Glomerular visceral epithelial cell (primary cell): ENCODE data around the gene S1PR2.
"Not testable (repeated sequence)": the region's sequence is repeated elsewhere in the genome, so short reads cannot be mapped to it uniquely, and the experiment has no call there.

Source experiments
- DNase-seq: peaks from one replicate; pipeline ENCODE4 v3.0.0-alpha.2; 2016; ENCODE audit errors: extremely low spot score

S1PR2 gene

DNA sequence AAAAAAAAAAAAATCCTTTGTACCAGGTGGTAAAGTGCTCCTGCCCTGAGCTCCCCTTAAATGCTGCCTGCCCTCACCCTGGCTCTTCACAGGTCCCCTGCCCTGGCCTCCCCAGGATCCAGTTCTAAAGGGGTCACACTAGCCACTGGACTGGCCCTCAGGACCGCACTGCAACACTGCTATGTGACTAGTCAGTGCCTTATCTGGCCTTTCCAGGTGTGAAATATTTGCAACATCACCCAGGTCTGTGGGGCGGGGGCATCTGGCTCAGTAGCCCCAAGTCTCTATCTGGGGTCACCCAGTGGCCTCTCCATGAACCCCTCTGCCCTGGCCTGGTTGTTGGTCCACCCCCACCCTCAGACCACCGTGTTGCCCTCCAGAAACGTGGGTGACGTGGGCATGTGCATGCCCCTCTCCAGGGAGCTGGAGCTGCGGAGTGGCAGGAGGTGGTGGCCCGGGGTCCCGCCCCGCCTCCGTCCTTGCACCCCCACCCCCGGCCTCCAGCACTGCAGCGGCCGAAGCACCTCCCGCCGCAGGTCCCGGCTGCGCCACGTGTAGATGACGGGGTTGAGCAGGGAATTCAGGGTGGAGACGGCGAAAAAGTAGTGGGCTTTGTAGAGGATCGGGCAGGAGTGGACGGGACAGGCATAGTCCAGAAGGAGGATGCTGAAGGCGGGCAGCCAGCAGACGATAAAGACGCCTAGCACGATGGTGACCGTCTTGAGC is 7.5 kb downstream of the S1PR2 start:
- DNase-seq: no peak

DNA sequence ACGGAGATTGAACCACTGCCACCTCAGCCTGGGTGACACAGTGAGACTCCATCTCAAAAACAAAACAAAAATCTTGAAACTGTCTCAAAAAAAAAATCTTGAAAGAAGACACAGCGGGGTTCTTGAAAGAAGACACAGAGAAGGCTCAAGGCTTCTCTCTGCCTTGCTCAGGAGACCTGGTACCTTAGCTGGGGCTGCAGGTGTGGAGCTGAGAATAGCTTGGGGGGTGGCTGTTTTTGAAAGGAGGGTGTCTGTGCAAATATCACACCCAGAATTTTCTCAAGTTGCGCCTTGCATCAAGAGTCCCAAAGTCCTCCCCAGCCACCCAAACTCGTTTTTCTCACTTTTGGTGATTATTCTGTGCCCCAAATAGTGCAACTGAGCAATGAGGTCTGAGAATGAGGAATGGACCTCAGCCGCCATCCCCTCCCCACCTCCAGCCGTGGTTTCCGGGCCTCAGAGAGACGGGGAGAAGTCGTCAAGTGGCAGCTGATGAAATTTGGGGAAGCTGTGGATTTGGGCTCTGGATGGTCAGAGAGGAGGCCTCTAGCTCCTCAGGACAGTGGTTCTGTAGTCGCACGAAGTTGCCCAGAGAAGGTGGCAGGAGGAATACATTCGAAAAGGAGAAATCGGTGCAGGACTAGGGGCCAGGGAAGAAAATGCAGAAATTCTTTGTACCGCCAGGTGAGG is 8.8 kb downstream of the S1PR2 start:
- no peak for DNase-seq

GRCh38 chr19:10220695-10221094 is 10.4 kb downstream of the S1PR2 start:
- DNase-seq: no peak

DNA sequence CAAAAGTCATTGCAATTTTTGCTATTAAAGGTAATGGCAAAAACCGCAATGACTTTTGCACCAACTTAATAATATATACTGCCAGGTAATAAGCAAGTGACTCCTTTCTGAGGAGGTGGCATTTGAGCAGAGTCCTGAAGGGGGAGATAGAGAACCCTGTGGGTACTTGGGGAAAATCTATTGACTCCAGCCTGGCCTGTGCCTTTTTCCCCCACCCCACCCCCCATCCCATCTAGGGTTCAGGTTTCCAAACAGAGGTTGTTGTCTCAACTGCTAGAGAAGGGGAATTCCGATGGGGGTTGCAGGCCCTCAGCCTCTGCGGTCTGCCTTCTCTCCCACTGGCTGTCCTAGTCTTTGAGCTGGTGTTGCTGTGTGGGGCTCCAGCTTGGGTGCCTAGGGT is 11.5 kb downstream of the S1PR2 start:
- peak; percentile 81 for DNase-seq

DNA sequence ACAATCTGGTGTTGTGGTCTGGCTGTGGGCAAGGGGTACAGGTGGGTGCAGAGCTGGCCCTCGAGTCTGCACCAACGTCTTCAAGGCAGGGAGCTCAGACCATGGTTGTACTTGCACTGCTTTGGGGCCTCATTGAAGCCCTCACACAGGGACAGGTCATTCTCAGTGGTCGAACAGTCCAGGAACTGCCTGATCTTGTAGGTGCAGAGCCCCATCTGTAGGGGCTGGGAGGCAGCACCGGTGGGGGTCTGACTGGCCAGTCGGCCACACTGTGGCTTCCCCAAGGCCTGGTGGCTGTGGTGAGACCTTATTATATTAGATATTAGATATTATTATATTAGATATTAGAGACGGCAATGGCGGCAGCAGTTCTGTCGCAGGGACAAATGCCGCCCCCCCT is 14.0 kb downstream of the S1PR2 start:
- no peak for DNase-seq

- no peak for DNase-seq
These were observed 16.3 kb downstream of the S1PR2 start for GRCh38 chr19:10214784-10215183.

DNA sequence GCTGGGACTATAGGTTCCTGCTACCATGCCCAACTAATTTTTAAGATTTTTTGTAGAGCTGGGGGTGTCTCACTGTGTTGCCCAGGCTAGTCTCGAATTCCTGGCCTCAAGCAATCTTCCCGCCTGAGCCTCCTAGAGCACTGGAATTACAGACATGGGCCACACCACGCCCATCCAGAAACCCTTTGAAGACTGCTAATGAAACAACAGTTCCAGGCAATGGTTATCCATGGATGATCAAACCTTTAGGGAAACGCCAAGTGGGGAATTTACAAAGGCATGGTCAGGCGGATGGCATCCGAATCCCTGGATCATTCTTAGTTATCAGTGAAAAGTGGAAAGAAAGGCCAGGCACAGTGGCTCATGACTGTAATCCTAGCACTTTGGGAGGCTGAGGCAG is 19.4 kb downstream of the S1PR2 start:
- DNase-seq: no peak

DNA sequence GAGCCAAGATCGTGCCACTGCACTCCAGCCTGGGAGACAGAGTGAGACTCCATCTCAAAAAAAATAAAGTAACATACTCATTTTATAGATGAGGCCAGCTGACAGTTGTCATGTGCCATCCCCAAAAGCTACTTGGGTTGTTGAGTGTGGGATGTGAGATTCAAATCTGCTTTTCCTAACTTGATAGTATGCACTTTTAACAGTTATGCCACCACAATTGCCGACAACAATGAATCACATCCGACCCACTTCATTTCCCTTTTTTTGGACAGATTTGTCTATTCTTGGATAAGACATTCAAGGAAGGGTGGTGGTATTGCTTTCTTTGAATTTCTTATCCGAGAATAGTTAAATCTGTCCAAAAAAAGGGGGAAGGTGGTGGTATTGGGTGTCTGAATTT is 20.1 kb downstream of the S1PR2 start:
- no peak for DNase-seq

GRCh38 chr19:10209315-10209714 is 21.8 kb downstream of the S1PR2 start:
- no peak for DNase-seq

- no peak for DNase-seq
These were observed 24.1 kb downstream of the S1PR2 start for GRCh38 chr19:10207026-10207425.

GRCh38 chr19:10206226-10206885 is 24.8 kb downstream of the S1PR2 start:
- DNase-seq: peak; percentile 70

GRCh38 chr19:10205636-10206035 is 25.5 kb downstream of the S1PR2 start:
- no peak for DNase-seq

DNA sequence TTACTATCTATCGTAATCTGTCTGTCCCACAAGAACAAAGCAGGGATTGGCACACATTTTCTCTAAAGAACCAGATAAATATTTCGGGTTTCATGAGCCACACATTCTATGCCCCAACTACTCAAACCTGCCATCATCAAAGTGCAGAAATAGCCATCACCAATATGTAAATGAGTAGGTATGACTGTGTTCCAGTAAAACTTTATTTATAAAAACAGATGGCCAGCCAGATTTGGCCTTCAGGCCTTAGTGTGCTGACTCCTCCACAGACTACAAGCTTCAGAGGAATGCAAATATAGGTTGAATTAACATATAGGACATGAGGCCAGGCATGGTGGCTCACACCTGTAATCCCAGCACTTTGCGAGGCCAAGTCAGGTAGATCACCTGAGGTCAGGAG is 27.4 kb downstream of the S1PR2 start:
- no peak for DNase-seq

DNA sequence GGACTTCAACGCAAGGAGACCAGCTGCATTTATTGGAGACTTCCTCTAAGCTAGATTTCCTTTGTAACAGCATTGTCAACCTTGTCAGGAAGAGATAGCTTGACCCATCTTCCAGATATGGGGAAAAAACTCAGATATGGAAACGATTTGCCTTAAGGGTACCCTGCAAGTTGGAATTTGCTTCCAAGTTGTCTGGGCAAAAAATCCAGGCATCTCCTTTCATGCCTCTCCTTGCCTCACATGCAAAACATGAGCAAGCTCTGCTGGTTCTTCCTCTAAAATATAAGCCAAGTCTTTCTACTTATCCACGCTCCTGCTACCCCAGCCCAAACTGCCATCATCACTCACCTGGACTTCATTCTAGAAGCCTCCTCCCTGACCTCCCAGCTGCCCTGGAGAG is 30.0 kb downstream of the S1PR2 start:
- DNase-seq: no peak

GRCh38 chr19:10200101-10200500 is 31.0 kb downstream of the S1PR2 start:
- DNase-seq: not testable (repeated sequence)

DNA sequence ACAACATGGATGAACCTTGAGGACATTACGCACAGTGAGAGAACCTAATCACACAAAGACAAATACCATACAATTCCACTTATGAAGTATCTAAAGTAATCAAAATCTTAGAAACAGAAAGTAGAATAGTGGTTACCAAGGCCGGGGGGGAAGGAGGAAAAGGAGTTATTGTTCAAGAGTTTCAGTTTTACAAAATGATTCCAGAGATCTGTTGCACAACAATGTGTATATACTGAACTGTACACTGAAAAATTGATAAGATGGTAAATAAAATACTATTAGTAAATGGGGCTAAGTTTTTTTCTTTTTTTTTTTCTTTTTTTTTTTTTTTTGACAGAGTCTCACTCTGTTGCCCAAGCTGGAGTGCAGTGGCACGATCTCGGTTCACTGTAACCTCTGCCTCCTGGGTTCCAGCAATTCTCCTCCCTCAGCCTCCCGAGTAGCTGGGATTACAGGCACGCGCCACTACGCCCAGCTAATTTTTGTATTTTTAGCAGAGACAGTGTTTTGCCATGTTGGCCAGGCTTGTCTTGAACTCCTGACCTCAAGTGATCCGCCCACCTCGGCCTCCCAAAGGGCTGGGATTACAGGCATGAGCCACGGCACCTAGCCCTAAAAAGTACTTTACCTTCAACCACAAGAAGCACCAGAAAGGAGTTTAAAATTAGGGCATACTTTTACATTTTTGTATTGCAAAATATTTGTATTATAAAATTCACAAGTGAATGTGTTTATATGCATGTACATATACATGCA is 32.1 kb downstream of the S1PR2 start:
- DNase-seq: not testable (repeated sequence)

DNA sequence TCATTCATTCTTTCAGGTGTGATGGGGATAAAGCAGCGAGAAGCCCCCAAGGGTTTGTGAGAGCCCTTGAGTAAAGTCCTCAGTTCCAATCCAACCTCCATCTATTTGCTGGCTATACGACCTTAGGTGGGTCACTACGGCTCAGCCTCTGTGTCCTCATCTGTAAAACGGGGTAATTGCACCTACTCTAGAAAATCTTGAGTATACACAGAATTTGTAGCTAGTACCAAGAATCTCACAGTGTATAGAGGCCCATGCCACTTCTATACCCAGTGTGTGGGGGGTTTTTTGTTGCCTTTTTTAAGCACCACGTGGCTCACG is 36.0 kb downstream of the S1PR2 start:
- no peak for DNase-seq

- DNase-seq: peak; percentile 98
These were observed 36.5 kb downstream of the S1PR2 start, which contains the start of gene DNMT1 for GRCh38 chr19:10194500-10195198. TSS of gene DNMT1 (minus strand) at chr19:10194953. CDS start at chr19:10194899, 54 bp downstream.

DNA sequence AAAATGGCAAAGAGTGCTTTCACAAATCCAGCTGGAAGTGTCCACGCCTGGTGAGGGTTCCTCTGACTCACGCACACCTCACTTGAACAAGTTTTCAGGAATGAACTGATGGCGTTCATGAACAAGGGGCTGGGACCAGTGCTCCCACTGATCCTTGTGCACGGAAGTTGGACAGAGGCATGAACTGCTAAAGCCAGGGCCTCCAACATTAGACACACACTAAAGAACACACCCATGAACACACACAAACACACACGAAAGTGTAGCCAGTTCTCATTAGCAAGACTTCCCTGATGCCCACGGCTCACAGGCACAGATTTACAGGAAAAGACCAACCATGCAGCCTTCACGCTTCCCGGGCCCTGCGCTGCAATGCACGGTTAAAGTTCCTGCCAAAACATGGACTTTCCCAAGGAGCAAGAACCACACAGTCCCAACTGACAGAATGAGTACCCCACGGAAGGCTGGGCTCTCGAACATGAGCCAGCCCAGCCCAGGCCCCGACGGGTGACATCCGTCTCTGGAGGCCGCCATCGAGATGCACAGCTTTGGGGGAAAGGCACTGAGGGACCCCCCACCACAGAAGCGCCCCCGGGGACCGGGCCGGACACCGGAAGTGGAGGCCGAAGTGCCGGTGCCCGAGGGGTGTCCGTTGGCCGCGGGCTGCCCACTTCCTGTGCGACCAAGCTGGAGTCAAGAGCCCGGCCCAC is 37.2 kb downstream of the S1PR2 start:
- DNase-seq: peak; percentile 47

- DNase-seq: no peak
These were observed 38.2 kb downstream of the S1PR2 start for GRCh38 chr19:10192922-10193321.

DNA sequence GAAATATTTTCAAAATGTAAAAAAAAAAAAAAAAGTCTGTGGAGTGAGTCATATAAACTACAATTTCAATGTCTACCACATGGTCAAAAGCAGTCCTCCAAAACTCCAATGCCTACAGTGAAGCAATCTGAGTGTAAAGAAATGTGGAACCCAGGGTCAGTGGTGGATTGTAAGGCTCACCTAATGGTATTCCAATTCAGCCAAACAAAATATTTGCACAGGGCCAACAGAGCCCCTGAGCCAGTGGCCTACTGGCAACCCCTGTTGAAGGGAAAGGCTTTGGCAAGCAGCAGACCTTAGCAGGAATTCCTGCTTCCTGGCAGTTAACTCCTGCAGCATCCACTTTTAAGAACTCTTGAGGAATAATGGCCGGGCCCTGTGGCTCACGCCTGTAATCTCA is 39.8 kb downstream of the S1PR2 start:
- peak; percentile 27 for DNase-seq
